ENCODE measurements around the gene ABCD1. TPM values are rescaled to one million over a fixed set of nuclear protein-coding genes. Genes with fewer than 3 reads are reported as not detected.

The ABCD1 gene
- total and polyA plus RNA-seq, 9 of the 15 experiments (the other 6 are each of a cell fraction or from before 2014, with no cell fraction given): 0.07 to 6.9 (median 2.2) TPM

GRCh38 chrX:153769158-153769864 lies 44.7 kb downstream of the ABCD1 start:
- Histone ChIP-seq H3K9ac (ENCODE audit: insufficient read depth in 1 of 2, low read depth in 2 of 2, low read length in 2 of 2) (peak overlapping the region in 1 of 2 experiments; percentile 58; a peak in 2 of 4 replicates), H3K79me2 (ENCODE audit: control insufficient read depth, insufficient read depth, low read length) (peaks cover 11% of the 10 kb centered on the region), H3K4me1 (replicated peaks in 1 of 2; ENCODE audit: control insufficient read depth in 2 of 2, insufficient read depth in 2 of 2, low read length in 2 of 2) (peaks cover 13 to 95% of the 10 kb centered on the region in 2 experiments), H3K9me3 (replicated peaks; ENCODE audit: control insufficient read depth, insufficient read depth, low read depth, low read length) (no peaks in the 10 kb centered on the region), H3K4me2 (ENCODE audit: insufficient read depth, low read length) (no peak overlapping the region), H3K36me3 (ENCODE audit: control insufficient read depth, insufficient read depth, low read length) (no peaks in the 10 kb centered on the region), H4K20me1 (replicated peaks; ENCODE audit: control insufficient read depth, insufficient read depth, low read length) (no peaks in the 10 kb centered on the region), H3K27me3 (ENCODE audit: control insufficient read depth in 2 of 2, insufficient read depth in 2 of 2, low read length in 2 of 2) (no peaks in the 10 kb centered on the region), H3K9me1 (ENCODE audit: control insufficient read depth, insufficient read depth, low read length) (no peaks in the 10 kb centered on the region), H2AFZ (ENCODE audit: low read depth, low read length) (no peak overlapping the region), H3K4me3 (no peak overlapping the region), H3K27ac (ENCODE audit: extremely low read depth, low read depth, low read length) (no peak overlapping the region)
- POLR2A ChIA-PET: no interaction called here
- no TSS peak for BruUV-seq (replicated peaks)
- TF ChIP-seq GTF2F1 (IDR thresholded peaks at IDR 0.05; ENCODE audit: low read depth, low read length) (no peak), POLR2G (IDR thresholded peaks at IDR 0.05; ENCODE audit: low read depth, low read length) (0 out of 2 replicates have a peak, but pooled peaks have one; percentile 36)
- FAIRE-seq (no peak), DNase-seq (ENCODE audit: extremely low read depth in 1 of 4, low spot score in 3 of 4) (no peak), ATAC-seq (no peak)
- CTCF ChIA-PET (ENCODE audit: low intra/inter-chr PET ratio): no interaction called here
- intact Hi-C loops (cut with micrococcal nuclease): loop anchor here (5.0 kb wide), 1 partner anchor 158 kb away; the partner anchor contains the start of gene ARHGAP4
- in situ Hi-C loops (cut with MboI): no loop called here
- WGBS (ENCODE audit: insufficient coverage, low coverage, missing lambda C conversion rate): 82% methylated on average over 15 of the region's 23 CpGs

- Histone ChIP-seq H3K79me2 (ENCODE audit: control insufficient read depth, insufficient read depth, low read length) (peaks cover 3% of the 10 kb centered on the region; the same call in 2 of the 3 replicates), H3K36me3 (ENCODE audit: control insufficient read depth, insufficient read depth, low read length) (no peaks in the 10 kb centered on the region), H3K4me2 (ENCODE audit: insufficient read depth, low read length) (no peak overlapping the region), H3K4me1 (replicated peaks in 1 of 2; ENCODE audit: control insufficient read depth in 2 of 2, insufficient read depth in 2 of 2, low read length in 2 of 2) (peaks cover 6 to 92% of the 10 kb centered on the region in 2 experiments), H3K4me3 (no peak overlapping the region), H4K20me1 (replicated peaks; ENCODE audit: control insufficient read depth, insufficient read depth, low read length) (no peaks in the 10 kb centered on the region), H3K9me3 (replicated peaks; ENCODE audit: control insufficient read depth, insufficient read depth, low read depth, low read length) (no peaks in the 10 kb centered on the region), H3K27me3 (ENCODE audit: control insufficient read depth in 2 of 2, insufficient read depth in 2 of 2, low read length in 2 of 2) (no peaks in the 10 kb centered on the region), H3K9me1 (ENCODE audit: control insufficient read depth, insufficient read depth, low read length) (no peaks in the 10 kb centered on the region), H2AFZ (ENCODE audit: low read depth, low read length) (no peak overlapping the region), H3K27ac (ENCODE audit: extremely low read depth, low read depth, low read length) (no peak overlapping the region), H3K9ac (ENCODE audit: insufficient read depth in 1 of 2, low read depth in 2 of 2, low read length in 2 of 2) (peak overlapping the region in 1 of 2 experiments; percentile 26; a peak in 1 of 4 replicates)
- WGBS (ENCODE audit: insufficient coverage, low coverage, missing lambda C conversion rate): 81% methylated on average over 18 of the region's 25 CpGs
- BruUV-seq (replicated peaks): no TSS peak
- intact Hi-C loops (cut with micrococcal nuclease): loop anchor here (5.0 kb wide), 1 partner anchor 157 kb away; the partner anchor contains the start of gene ARHGAP4
- TF ChIP-seq E2F5 (CRISPR knock-in tag; IDR thresholded peaks at IDR 0.05) (no peak), POLR2G (IDR thresholded peaks at IDR 0.05; ENCODE audit: low read depth, low read length) (peak; percentile 26; the same call in 1 of the 2 replicates)
- in situ Hi-C loops (cut with MboI): no loop called here
- ATAC-seq (no peak), FAIRE-seq (no peak), DNase-seq (ENCODE audit: extremely low read depth in 1 of 4, low spot score in 3 of 4) (no peak)
- ChIA-PET POLR2A (no interaction called here), CTCF (ENCODE audit: low intra/inter-chr PET ratio) (no interaction called here)
Measured at GRCh38 chrX:153769865-153770600, 45.4 kb downstream of the ABCD1 start.
